ENCODE data around the gene LDLRAD4. TPM values are rescaled to one million over a fixed set of nuclear protein-coding genes. Genes with fewer than 3 reads are reported as not detected.

Gene LDLRAD4
- total RNA-seq, 1 donor from 2014 or later = 20.4 TPM

DNA sequence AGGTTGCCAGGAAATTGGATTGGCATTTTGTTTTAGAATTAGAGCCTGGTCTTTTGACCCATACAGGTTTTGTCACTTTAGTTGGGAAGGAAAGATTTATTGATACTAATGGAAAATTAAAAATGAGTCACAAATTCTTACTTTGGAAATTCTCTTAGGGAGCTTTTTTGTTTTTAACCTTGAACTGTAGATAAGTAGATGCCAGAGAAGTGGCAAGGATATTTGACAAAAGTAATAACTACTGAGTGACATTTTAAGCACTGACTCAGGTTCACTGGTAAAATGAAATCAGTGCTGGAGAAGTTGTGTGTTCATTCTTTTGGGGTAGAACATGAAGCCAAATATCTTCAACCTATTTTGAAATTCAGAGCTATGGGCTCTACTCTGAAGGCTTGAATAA, 56.5 kb downstream of the LDLRAD4 start:
- TF ChIP-seq, protein P1, sequence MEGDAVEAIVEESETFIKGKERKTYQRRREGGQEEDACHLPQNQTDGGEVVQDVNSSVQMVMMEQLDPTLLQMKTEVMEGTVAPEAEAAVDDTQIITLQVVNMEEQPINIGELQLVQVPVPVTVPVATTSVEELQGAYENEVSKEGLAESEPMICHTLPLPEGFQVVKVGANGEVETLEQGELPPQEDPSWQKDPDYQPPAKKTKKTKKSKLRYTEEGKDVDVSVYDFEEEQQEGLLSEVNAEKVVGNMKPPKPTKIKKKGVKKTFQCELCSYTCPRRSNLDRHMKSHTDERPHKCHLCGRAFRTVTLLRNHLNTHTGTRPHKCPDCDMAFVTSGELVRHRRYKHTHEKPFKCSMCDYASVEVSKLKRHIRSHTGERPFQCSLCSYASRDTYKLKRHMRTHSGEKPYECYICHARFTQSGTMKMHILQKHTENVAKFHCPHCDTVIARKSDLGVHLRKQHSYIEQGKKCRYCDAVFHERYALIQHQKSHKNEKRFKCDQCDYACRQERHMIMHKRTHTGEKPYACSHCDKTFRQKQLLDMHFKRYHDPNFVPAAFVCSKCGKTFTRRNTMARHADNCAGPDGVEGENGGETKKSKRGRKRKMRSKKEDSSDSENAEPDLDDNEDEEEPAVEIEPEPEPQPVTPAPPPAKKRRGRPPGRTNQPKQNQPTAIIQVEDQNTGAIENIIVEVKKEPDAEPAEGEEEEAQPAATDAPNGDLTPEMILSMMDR (IDR thresholded peaks at IDR 0.05) = no peak
- Mint-ChIP-seq H3K9me3 (ENCODE audit: unreplicated experiment) (no peaks in the 10 kb centered on the region), H3K4me3 (ENCODE audit: unreplicated experiment) (no peak overlapping the region), H3K27ac (ENCODE audit: unreplicated experiment) (no peak overlapping the region), H3K36me3 (ENCODE audit: unreplicated experiment) (no peaks in the 10 kb centered on the region), H3K27me3 (ENCODE audit: unreplicated experiment) (no peaks in the 10 kb centered on the region), H3K4me1 (ENCODE audit: unreplicated experiment) (no peaks in the 10 kb centered on the region)
- DNase-seq (ENCODE audit: extremely low spot score, unreplicated experiment) = no peak

DNA sequence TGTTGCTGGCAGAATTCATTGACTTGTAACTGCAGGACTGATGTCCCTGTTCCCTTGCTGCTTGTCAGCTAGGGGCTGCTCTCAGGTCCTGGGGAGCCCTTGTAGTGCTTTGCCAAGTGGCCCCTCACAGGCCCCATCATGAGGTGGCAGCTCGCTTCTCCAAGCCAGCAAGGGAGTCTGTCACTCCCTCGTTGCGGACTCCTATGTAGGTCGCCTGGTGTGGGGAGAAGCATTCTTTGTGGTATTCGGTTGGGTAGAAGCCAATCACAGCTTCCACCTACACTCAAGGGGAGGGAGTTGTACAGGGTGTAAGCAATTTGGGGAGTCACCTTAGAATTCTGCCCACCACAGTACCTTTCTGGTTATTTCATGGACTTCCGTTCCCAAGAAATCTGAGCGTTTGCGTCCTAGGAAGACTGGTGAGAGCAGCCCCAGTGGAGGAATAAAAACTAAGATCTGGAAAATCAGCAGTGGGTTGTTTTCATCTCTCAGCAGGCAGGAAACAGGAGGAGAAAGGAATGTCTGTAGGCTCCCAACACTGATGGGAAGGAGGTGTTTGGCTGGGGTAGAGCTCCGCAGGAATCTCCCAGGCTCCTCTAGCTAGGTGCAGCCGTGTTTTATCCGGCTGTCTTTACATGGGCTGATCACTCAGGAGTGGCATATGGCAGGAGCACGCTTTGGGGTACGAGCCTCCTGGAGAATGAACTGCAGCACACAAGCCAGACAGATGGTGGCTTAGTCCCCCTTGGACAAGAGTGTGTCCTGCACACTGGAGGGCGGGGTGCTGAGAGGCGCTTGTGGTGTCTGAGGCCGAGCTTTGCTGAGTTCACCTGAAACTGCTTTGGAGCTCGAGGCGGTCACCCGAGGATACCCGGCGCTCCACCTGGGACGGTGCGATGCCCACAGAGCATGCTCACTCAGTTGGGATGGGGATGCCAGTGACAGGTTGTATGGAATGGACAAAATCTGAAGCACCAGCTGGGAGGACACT, 58.3 kb downstream of the LDLRAD4 start:
- Mint-ChIP-seq H3K27ac (ENCODE audit: unreplicated experiment) (no peak overlapping the region), H3K27me3 (ENCODE audit: unreplicated experiment) (no peaks in the 10 kb centered on the region), H3K9me3 (ENCODE audit: unreplicated experiment) (no peaks in the 10 kb centered on the region), H3K4me1 (ENCODE audit: unreplicated experiment) (no peaks in the 10 kb centered on the region), H3K4me3 (ENCODE audit: unreplicated experiment) (no peak overlapping the region), H3K36me3 (ENCODE audit: unreplicated experiment) (no peaks in the 10 kb centered on the region)
- DNase-seq (ENCODE audit: extremely low spot score, unreplicated experiment) = no peak
- TF ChIP-seq, protein P1 (IDR thresholded peaks at IDR 0.05) = no peak

DNA sequence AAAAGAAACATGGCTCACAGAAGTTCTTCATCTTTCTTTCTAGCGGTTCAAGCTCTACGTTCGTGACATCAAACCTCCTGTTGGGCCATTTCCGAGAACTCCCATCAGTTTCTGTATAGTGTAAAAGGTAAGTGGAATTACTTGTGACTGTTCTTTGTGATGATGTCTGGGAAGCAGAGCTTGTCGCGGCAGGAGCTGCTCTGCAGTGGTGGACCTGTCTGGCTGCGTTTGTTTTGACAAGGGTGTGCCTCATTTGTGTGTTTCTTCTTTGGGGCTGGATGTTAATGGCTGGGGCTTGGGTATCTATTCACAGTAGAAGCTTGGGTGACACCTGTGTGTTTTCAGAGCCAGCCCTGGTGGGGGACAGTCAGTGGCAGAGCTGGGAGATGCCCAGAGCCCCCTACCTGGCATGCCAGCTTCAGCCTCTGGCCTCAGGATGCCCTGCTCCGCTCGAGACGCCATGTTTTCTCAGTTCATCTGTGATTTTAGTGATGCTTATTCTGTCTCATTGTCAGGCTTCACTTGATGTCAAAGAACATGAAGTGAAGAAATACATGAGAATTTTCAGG, 59.6 kb downstream of the LDLRAD4 start:
- no peaks in the 10 kb centered on the region for H3K36me3 Mint-ChIP-seq (ENCODE audit: unreplicated experiment)
- no peak overlapping the region for H3K4me3 Mint-ChIP-seq (ENCODE audit: unreplicated experiment)
- no peaks in the 10 kb centered on the region for H3K27me3 Mint-ChIP-seq (ENCODE audit: unreplicated experiment)
- TF ChIP-seq, protein P1 (IDR thresholded peaks at IDR 0.05) = no peak
- H3K9me3 Mint-ChIP-seq (ENCODE audit: unreplicated experiment) = no peaks in the 10 kb centered on the region
- no peak for DNase-seq (ENCODE audit: extremely low spot score, unreplicated experiment)
- H3K27ac Mint-ChIP-seq (ENCODE audit: unreplicated experiment) = no peak overlapping the region
- no peaks in the 10 kb centered on the region for H3K4me1 Mint-ChIP-seq (ENCODE audit: unreplicated experiment)

DNA sequence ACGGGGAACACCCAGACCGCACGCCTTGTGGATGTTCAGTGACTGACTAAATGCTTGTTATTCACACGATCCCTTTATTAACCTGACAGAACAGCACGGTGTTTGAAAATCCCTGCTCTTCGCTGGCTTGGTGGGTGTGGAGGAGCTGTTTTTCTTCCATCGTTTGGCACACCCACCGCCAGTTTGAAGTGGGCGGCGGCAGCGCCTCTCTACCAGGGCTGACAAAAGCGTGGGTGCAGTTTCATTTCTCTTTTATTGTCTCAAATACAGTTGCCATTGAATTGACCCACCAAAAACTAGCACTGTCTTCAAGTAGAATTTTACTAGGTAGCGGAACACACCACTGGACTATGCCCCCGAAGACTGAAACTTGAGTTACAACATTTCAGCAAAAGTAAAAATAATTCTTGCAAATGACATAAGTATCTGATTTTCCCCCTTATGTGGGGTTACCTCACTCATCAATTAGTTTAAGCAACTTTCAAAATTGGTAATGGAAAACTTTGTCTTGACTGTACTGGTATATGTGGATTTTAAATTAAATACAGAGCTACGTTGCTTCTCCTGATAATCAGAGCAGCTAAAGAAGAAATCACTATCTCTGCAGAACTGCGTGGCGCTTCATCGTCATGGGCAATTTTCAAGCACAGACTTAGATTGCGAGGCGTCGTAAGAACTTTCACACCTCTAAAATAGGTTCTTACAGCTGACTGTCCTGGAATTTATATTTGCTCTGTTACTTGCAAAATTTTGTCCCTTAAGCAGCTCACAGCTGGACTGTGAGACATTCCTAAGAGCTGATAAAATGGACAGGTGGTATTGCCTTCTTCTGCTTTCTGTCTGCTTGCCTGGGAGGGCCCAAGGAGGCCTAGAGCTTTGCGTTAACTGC, 60.9 kb downstream of the LDLRAD4 start:
- TF ChIP-seq, protein P1 (IDR thresholded peaks at IDR 0.05) = no peak
- Mint-ChIP-seq H3K27me3 (ENCODE audit: unreplicated experiment) (no peaks in the 10 kb centered on the region), H3K36me3 (ENCODE audit: unreplicated experiment) (no peaks in the 10 kb centered on the region), H3K27ac (ENCODE audit: unreplicated experiment) (no peak overlapping the region), H3K9me3 (ENCODE audit: unreplicated experiment) (no peaks in the 10 kb centered on the region), H3K4me3 (ENCODE audit: unreplicated experiment) (no peak overlapping the region), H3K4me1 (ENCODE audit: unreplicated experiment) (no peaks in the 10 kb centered on the region)
- no peak for DNase-seq (ENCODE audit: extremely low spot score, unreplicated experiment)
